AG10803 (cell line): ENCODE results near the gene RNF213.

Experiments
- DNase-seq: peaks from one replicate; pipeline ENCODE4 v3.0.0; 2010; ENCODE audit warnings: low read depth
- H3K4me3 ChIP-seq: 2 replicates; pipeline ENCODE4 v1.5.1; 2011; ENCODE audit warnings: mild to moderate bottlenecking, low read length, control low read depth
- TF ChIP-seq, protein P1 (sequence below): conservative IDR thresholded peaks from 2 replicates; pipeline ENCODE4 v1.5.1; 2011; ENCODE audit warnings: mild to moderate bottlenecking, low read length, control low read depth, inconsistent platforms

Gene RNF213

DNA sequence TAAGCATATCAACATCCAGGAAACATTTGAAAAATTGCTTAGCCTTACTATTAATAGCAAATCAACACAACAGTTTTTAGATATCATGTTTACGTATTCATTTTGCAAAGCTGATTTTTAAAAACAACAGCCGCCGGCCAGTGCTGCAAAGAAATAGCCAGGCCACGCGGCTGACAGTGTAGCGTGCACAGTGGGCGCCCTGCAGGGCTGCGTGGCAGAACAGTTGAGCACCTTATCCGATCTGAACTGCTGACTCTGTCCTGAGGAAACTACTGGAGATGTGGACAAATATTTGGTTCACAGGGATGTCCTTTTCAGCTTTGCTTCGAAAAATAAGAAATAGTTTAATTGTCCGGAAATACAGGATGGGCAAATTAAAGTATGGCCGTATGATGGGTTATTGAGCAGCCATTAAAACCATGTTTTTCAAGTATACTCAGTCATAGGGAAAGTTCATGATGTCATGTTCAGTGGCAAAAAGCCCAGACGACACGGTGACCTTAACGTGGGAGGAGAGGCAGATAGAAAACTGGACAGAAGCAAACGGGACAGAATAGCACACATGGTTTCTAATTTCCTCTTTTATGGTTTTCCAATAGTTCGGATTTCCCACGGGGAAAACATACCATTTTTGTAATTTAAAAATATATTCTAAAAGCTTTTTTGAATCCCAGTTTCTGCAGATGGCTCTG, 101.9 kb downstream of the RNF213 start:
- TF ChIP-seq, protein P1, sequence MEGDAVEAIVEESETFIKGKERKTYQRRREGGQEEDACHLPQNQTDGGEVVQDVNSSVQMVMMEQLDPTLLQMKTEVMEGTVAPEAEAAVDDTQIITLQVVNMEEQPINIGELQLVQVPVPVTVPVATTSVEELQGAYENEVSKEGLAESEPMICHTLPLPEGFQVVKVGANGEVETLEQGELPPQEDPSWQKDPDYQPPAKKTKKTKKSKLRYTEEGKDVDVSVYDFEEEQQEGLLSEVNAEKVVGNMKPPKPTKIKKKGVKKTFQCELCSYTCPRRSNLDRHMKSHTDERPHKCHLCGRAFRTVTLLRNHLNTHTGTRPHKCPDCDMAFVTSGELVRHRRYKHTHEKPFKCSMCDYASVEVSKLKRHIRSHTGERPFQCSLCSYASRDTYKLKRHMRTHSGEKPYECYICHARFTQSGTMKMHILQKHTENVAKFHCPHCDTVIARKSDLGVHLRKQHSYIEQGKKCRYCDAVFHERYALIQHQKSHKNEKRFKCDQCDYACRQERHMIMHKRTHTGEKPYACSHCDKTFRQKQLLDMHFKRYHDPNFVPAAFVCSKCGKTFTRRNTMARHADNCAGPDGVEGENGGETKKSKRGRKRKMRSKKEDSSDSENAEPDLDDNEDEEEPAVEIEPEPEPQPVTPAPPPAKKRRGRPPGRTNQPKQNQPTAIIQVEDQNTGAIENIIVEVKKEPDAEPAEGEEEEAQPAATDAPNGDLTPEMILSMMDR: no peak
- no peak overlapping the region for H3K4me3 ChIP-seq
- DNase-seq: peak; percentile 6

DNA sequence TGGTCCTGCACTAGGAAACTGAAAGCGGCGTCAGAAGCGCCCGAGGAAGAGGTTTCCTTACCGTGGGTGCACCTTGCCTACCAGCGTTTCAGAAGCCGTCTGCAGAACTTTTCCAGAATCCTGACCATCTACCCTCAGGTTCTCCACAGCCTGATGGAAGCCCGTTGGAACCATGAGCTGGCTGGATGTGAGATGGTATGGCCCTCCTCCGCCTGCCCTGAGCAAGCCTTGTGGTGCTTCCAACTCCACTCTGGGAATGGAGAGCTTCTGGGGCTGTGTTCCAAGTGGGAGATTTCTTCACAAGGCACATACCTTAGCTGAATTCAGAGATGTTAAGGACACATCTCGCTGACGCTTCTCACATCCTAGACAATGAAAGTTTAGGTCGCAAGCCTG, 102.5 kb downstream of the RNF213 start:
- TF ChIP-seq, protein P1: no peak
- DNase-seq: no peak
- H3K4me3 ChIP-seq: no peak overlapping the region

DNA sequence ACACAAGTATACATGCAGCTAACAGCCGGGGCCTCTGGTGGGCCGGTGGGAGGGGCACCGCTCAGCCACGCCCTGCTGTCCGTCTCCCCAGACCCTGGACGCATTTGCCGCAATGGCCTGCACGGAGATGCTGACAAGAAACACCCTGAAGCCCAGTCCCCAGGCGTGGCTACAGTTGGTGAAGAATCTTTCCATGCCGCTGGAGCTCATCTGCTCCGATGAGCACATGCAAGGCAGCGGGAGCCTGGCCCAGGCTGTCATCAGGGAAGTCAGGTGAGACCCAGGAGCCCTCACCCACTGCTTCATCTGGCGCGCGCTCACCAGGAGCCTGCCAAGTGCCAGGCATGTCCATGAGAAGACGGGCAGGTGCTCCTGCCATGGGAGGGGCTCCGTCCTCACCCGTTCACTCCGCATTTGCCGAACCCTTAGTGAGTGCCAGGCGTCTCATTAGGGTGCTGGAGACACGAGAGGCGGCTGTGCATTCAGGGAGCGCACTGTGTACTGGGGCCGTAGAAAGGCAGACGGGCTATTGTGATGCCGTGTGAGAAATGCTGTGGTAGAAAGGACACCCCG, 103.0 kb downstream of the RNF213 start:
- TF ChIP-seq, protein P1: no peak
- H3K4me3 ChIP-seq: no peak overlapping the region
- DNase-seq: no peak

DNA sequence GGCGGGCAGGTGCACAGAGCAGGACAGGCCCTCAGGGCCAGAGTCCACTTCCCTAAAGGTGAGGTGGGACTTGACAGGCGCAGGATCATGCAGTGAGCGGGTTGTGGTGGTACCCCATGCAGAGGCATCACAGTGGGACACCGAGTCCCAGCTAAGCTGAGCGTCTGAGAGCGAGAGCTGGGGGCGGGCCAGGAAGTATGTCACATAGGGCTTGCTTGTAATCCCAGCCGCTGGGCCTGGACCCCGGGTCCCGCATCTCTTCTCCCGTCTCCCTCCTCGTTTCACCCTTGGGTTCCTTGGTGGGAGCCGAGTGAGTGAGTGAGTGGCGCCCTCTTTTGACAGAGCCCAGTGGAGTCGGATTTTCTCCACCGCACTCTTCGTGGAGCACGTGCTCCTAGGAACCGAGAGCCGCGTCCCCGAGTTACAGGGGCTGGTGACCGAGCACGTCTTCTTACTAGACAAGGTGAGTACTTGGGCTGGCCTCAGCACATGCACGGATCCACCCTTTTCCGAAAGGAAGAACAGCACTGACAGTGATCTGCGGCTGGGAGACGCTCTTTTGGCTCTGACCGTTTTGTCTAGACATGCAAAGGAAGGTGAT, 103.5 kb downstream of the RNF213 start:
- H3K4me3 ChIP-seq: no peak overlapping the region
- TF ChIP-seq, protein P1: peak; percentile 25; the same call in 1 of the 2 replicates
- no peak for DNase-seq

DNA sequence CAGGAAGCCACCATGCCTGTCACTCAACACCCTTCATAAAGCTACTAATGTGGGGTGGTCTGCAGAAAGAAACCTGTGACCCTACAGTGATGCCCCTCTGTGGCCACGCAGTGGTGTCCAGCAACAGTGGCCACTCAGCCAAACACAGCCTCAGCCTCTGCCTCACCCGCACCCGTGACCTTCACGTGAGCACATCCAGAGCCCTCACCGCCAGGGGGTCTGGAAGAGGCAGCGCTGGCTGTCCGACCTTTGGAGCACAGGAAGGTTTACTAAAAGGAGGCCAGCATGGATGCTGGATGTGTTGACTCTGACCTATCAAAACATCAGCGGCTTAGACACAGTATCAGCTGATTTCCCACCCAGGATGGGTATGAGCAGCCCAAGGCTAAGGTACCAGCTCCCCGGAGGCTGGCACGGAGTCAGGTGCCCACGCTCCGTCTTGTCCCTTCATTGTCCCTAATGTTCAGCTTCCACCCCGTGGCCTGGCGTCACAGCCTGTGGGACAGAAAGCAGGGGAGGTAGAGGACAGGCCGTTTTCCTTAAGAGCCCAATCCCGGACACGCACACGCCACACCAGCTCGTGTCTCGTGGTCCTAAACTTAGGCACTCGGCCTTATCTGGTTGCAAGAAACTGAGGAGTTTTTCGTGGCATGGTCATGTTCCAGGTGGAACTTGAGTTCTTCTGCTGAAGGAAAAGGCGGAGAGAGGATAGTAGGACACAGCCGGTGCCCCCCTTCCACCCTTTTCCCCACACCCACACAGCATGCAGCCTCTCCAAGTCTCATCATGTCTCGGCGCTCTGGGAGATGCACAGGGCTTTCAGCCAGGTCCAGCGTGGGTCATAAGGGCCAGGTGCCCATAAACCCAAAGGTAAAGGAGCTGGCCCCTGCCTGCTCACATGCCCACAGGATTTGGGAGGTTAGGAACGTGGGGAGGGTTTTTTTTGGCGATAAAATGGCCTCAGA, 104.6 kb downstream of the RNF213 start:
- TF ChIP-seq, protein P1: no peak
- no peak overlapping the region for H3K4me3 ChIP-seq
- no peak for DNase-seq

DNA sequence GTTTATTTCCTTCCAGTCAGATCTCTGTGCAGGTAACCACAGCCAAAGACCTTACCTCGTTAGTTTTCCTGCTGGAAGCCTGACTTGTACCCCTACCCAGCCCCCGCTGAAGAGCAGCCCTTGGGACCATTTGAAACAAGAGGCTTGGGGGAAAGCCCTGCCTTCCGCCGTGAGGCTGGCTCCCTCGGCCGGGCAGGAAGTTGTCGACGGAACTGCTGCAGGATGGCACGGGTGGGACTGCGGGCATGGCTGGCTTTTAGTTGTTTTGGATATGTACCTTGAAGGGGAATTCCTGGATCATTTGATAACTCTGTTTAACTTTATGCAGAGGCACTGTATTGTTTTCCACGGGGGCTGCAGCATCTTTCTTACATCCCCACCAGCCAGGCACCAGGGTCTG, 105.3 kb downstream of the RNF213 start:
- no peak overlapping the region for H3K4me3 ChIP-seq
- no peak for DNase-seq
- TF ChIP-seq, protein P1: no peak
